DND-41 (cell line): ENCODE data around the gene OR6N1.

Experiments used
- ATAC-seq: fragments of 200-7000 bp; cut with Tn5 transposase; 3 replicates; pipeline ENCODE4 v1.9.1; 2021; ENCODE audit warnings: low read depth; ENCODE audit not compliant: insufficient read depth
- DNase-seq: peaks from one replicate; pipeline ENCODE4 v3.0.0-alpha.2; 2020
- H2AFZ ChIP-seq: 2 replicates; pipeline ENCODE4 v1.6.0; 2012; ENCODE audit warnings: low read depth, low read length
- H3K27ac ChIP-seq: 2 replicates; pipeline ENCODE4 v1.5.1; 2012; ENCODE audit warnings: low read length, inconsistent platforms
- H3K27me3 ChIP-seq: fragments of 200-600 bp; sonication (generic); 2 replicates; pipeline ENCODE4 v1.6.0; 2012; ENCODE audit warnings: low read length, mild to moderate bottlenecking, inconsistent platforms; ENCODE audit not compliant: insufficient read depth, poor library complexity
- H3K36me3 ChIP-seq: 2 replicates; pipeline ENCODE4 v1.5.1; 2012; ENCODE audit warnings: low read length, inconsistent platforms; ENCODE audit not compliant: insufficient read depth
- H3K4me1 ChIP-seq: 2 replicates; pipeline ENCODE4 v1.5.1; 2012; ENCODE audit warnings: mild to moderate bottlenecking, low read length; ENCODE audit not compliant: insufficient read depth
- H3K4me2 ChIP-seq: 2 replicates; pipeline ENCODE4 v1.6.0; 2012; ENCODE audit warnings: mild to moderate bottlenecking, moderate library complexity, low read length, inconsistent platforms; ENCODE audit not compliant: insufficient read depth
- H3K4me3 ChIP-seq, 2 experiments: fragments of 200-600 bp in 1 of 2; shearing (Covaris generic) in 1 of 2; 2 replicates each; pipeline ENCODE4 v1.5.1; 2012 to 2016; ENCODE audit warnings: inconsistent platforms in 2 of 2, low read length in 2 of 2, mild to moderate bottlenecking in 2 of 2, low read depth in 1 of 2, moderate library complexity in 1 of 2
- H3K79me2 ChIP-seq: 2 replicates; pipeline ENCODE4 v1.6.0; 2012; ENCODE audit warnings: low read length, inconsistent platforms; ENCODE audit not compliant: insufficient read depth
- H3K9ac ChIP-seq: 2 replicates; pipeline ENCODE4 v1.6.0; 2012; ENCODE audit warnings: low read depth, mild to moderate bottlenecking, inconsistent platforms, low read length, moderate library complexity
- H3K9me3 ChIP-seq: 2 replicates; pipeline ENCODE4 v1.5.1; 2012; ENCODE audit warnings: low read length, moderate library complexity, mild to moderate bottlenecking, inconsistent platforms; ENCODE audit not compliant: insufficient read depth, severe bottlenecking
- H4K20me1 ChIP-seq: 2 replicates; pipeline ENCODE4 v1.6.0; 2012; ENCODE audit warnings: low read length; ENCODE audit not compliant: insufficient read depth
- EZH2 ChIP-seq: IDR thresholded peaks from 3 replicates; pipeline ENCODE4 v1.6.1; 2012; ENCODE audit warnings: borderline replicate concordance, low read depth, mild to moderate bottlenecking, moderate library complexity, low read length, inconsistent platforms; ENCODE audit not compliant: severe bottlenecking
- TF ChIP-seq, protein P1 (sequence below): IDR thresholded peaks from 2 replicates; pipeline ENCODE4 v1.5.1; 2012; ENCODE audit warnings: borderline replicate concordance, low read length, moderate library complexity, mild to moderate bottlenecking; ENCODE audit not compliant: poor library complexity, severe bottlenecking; ENCODE audit errors: extremely low read depth

The OR6N1 gene

DNA sequence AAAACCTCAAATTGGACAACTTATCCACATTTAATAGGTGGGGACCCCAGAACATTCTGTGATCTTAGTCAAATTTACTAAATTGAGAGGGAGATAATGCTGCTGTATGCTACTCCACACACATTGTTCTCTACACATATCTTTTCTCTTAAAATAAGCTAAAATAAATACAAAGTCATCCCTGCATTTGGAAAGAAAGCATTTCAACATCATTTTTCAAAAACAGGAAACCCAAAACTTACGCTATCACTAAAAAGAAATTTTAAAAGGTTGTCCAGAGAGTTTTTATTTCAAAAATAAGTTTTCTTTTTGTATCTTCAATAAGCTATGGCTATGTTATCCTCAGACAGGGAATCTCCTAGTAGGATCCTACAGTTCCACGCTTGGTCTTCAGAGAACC is 28.5 kb upstream of the OR6N1 start:
- TF ChIP-seq, protein P1, sequence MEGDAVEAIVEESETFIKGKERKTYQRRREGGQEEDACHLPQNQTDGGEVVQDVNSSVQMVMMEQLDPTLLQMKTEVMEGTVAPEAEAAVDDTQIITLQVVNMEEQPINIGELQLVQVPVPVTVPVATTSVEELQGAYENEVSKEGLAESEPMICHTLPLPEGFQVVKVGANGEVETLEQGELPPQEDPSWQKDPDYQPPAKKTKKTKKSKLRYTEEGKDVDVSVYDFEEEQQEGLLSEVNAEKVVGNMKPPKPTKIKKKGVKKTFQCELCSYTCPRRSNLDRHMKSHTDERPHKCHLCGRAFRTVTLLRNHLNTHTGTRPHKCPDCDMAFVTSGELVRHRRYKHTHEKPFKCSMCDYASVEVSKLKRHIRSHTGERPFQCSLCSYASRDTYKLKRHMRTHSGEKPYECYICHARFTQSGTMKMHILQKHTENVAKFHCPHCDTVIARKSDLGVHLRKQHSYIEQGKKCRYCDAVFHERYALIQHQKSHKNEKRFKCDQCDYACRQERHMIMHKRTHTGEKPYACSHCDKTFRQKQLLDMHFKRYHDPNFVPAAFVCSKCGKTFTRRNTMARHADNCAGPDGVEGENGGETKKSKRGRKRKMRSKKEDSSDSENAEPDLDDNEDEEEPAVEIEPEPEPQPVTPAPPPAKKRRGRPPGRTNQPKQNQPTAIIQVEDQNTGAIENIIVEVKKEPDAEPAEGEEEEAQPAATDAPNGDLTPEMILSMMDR: no peak
- TF ChIP-seq EZH2: no peak
- Histone ChIP-seq H3K4me1 (no peaks in the 10 kb centered on the region), H3K4me2 (no peak overlapping the region), H2AFZ (no peak overlapping the region), H3K27me3 (peaks cover 25% of the 10 kb centered on the region), H3K9me3 (no peaks in the 10 kb centered on the region), H3K9ac (no peak overlapping the region), H4K20me1 (no peaks in the 10 kb centered on the region), H3K4me3 (no peak overlapping the region), H3K27ac (no peak overlapping the region), H3K79me2 (no peaks in the 10 kb centered on the region), H3K36me3 (no peaks in the 10 kb centered on the region)
- DNase-seq (no peak), ATAC-seq (no peak)

DNA sequence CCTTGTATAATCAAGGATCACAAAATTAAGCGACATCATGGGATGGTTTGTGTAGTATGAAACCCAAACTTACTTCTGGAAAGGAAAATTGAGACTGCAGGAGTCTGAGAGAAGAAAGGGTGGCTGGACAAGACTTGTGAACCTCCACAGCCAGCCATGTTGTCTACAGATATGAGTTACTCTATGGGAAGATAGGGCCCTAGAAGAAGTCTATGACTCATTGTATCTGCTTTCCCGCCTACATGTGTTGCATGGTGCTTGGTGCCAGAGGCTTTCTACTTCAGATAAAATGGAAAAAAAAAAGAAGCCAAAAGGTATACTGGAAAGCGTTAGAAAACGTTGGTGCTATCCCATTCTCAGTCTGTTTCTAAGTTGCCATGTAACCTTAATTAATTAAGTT is 27.7 kb upstream of the OR6N1 start:
- Histone ChIP-seq H3K4me1 (no peaks in the 10 kb centered on the region), H3K4me3 (no peak overlapping the region), H3K27me3 (peaks cover 25% of the 10 kb centered on the region), H4K20me1 (no peaks in the 10 kb centered on the region), H3K36me3 (no peaks in the 10 kb centered on the region), H3K27ac (no peak overlapping the region), H3K79me2 (no peaks in the 10 kb centered on the region), H3K4me2 (no peak overlapping the region), H3K9me3 (no peaks in the 10 kb centered on the region), H2AFZ (no peak overlapping the region), H3K9ac (no peak overlapping the region)
- TF ChIP-seq, protein P1: no peak
- TF ChIP-seq EZH2: no peak
- no peak for ATAC-seq
- DNase-seq: no peak

DNA sequence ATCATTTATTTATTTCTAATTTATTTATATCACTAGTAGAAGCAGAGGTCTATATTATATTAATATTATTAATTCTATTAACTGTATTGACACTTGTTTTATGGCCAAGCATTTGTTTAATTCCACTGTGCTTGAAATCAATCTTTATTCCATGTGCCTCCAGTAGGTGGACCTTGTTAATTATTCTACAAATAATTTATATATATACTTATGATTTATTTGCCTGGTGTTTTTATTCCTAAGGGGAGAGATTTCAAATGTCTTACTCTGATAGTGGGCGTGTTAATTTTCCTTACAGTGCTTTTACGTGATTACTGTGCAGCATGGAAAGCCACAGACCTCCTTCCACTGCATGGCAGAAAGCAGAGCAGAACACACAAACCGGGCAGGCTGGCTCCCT is 26.5 kb upstream of the OR6N1 start:
- DNase-seq (no peak), ATAC-seq (no peak)
- H3K4me3 ChIP-seq: no peak overlapping the region
- H3K4me2 ChIP-seq: no peak overlapping the region
- no peaks in the 10 kb centered on the region for H3K9me3 ChIP-seq
- no peak overlapping the region for H3K27ac ChIP-seq
- peaks cover 28% of the 10 kb centered on the region for H3K27me3 ChIP-seq
- no peaks in the 10 kb centered on the region for H3K36me3 ChIP-seq
- no peak for TF ChIP-seq EZH2
- TF ChIP-seq, protein P1: no peak
- H2AFZ ChIP-seq: no peak overlapping the region
- H3K79me2 ChIP-seq: no peaks in the 10 kb centered on the region
- H4K20me1 ChIP-seq: no peaks in the 10 kb centered on the region
- H3K9ac ChIP-seq: no peak overlapping the region
- no peaks in the 10 kb centered on the region for H3K4me1 ChIP-seq

DNA sequence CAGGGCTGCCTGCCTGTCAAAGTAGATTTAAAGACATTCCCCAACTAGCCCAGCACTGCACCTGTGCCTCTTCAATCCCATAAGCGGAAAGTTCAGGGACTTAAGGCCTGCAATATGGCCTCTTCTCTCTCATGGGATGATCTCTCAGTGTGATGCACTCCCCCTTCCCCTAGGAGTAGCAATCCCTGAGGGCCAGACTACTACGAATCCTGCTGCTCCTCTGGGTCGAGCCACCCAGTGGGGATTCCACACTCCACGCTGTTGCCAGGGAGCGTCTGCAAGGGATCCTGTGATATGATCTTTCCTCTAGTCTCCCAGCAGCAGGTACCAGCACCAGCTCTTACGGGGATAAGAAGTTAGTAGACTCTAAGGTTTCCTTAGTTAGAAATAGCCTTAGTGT is 22.3 kb upstream of the OR6N1 start:
- no peak for TF ChIP-seq EZH2
- TF ChIP-seq, protein P1: no peak
- DNase-seq (no peak), ATAC-seq (no peak)
- no peak overlapping the region for H2AFZ ChIP-seq
- no peaks in the 10 kb centered on the region for H3K79me2 ChIP-seq
- H3K4me2 ChIP-seq: no peak overlapping the region
- no peaks in the 10 kb centered on the region for H4K20me1 ChIP-seq
- H3K4me1 ChIP-seq: no peaks in the 10 kb centered on the region
- H3K27ac ChIP-seq: no peak overlapping the region
- peaks cover 24% of the 10 kb centered on the region for H3K27me3 ChIP-seq
- H3K4me3 ChIP-seq: no peak overlapping the region
- no peaks in the 10 kb centered on the region for H3K9me3 ChIP-seq
- H3K9ac ChIP-seq: no peak overlapping the region
- H3K36me3 ChIP-seq: no peaks in the 10 kb centered on the region
